Right lobe of liver (tissue), 4 donors: ENCODE data around the gene CLIC5.

ENCODE experiments used
- POLR2A ChIP-seq: fragments of 450-650 bp; IDR thresholded peaks from one replicate; pipeline ENCODE4 v1.6.1; 2017; ENCODE audit warnings: antibody characterized with exemption, mild to moderate bottlenecking
- TF ChIP-seq, protein P1 (sequence below), 4 donors: fragments of 200-600 bp in 3 of 4; fragments of 450-650 bp in 1 of 4; IDR thresholded peaks; one replicate each; pipeline versions ENCODE4 v1.5.1 to v1.8.0; 2016 to 2022; ENCODE audit warnings: antibody characterized with exemption in 4 of 4, mild to moderate bottlenecking in 2 of 4
- donor health status: DM: no; HTN: no; CAD: no.
- donor health status: DM: no; HTN: no; CAD: no.
- donor health status: DM: no; HTN: yes; CAD: no.

DNA sequence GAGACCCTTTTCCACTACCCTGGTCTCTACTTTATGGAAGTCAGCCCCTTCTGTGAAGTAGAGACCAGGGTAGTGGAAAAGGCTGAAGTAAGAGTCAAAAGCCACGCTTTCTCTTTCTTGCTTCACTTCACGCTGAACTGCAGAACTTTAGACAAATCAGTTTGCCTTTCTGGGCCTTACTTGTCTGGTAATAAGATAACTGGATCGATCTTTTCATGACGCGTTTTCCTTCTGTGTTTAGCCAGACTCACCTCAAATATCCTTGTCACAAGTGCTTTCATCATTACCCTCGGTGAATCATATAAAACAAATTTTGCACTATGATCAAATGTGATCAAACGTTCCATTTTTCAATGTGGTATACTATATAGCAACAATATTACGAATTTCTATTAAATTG is 170.7 kb downstream of the CLIC5 start:
- TF ChIP-seq, protein P1, sequence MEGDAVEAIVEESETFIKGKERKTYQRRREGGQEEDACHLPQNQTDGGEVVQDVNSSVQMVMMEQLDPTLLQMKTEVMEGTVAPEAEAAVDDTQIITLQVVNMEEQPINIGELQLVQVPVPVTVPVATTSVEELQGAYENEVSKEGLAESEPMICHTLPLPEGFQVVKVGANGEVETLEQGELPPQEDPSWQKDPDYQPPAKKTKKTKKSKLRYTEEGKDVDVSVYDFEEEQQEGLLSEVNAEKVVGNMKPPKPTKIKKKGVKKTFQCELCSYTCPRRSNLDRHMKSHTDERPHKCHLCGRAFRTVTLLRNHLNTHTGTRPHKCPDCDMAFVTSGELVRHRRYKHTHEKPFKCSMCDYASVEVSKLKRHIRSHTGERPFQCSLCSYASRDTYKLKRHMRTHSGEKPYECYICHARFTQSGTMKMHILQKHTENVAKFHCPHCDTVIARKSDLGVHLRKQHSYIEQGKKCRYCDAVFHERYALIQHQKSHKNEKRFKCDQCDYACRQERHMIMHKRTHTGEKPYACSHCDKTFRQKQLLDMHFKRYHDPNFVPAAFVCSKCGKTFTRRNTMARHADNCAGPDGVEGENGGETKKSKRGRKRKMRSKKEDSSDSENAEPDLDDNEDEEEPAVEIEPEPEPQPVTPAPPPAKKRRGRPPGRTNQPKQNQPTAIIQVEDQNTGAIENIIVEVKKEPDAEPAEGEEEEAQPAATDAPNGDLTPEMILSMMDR (IDR thresholded peaks at IDR 0.05): no peak
- no peak for TF ChIP-seq POLR2A
